DMS53 (cell line): ENCODE measurements around the gene ANKRD55.
"Not testable (repeated sequence)": the region's sequence is repeated elsewhere in the genome, so short reads cannot be mapped to it uniquely, and the experiment has no call there.

Experiments used
- DNase-seq: peaks from one replicate; lab custom pipeline; 2025; lab: John Stamatoyannopoulos, UW

ANKRD55 gene

GRCh38 chr5:56168066-56168478 is 65.1 kb downstream of the ANKRD55 start:
- no peak for DNase-seq

GRCh38 chr5:56167519-56167918 is 65.6 kb downstream of the ANKRD55 start:
- no peak for DNase-seq

- DNase-seq: no peak
Measured at GRCh38 chr5:56166671-56167385, 66.3 kb downstream of the ANKRD55 start.

- no peak for DNase-seq
Measured at GRCh38 chr5:56164376-56164775, 68.8 kb downstream of the ANKRD55 start.

- no peak for DNase-seq
Measured at GRCh38 chr5:56161927-56162326, 71.2 kb downstream of the ANKRD55 start.

GRCh38 chr5:56161439-56161823 is 71.7 kb downstream of the ANKRD55 start:
- no peak for DNase-seq

- no peak for DNase-seq
Measured at GRCh38 chr5:56160723-56161438, 72.2 kb downstream of the ANKRD55 start.

GRCh38 chr5:56159521-56159947 is 73.6 kb downstream of the ANKRD55 start:
- no peak for DNase-seq

- DNase-seq: no peak
Measured at GRCh38 chr5:56158331-56158960, 74.7 kb downstream of the ANKRD55 start.

- not testable (repeated sequence) for DNase-seq
Measured at GRCh38 chr5:56157191-56157621, 75.9 kb downstream of the ANKRD55 start.

GRCh38 chr5:56156585-56157190 is 76.4 kb downstream of the ANKRD55 start:
- DNase-seq: not testable (repeated sequence)

GRCh38 chr5:56155992-56156584 is 77.0 kb downstream of the ANKRD55 start:
- DNase-seq: no peak

- no peak for DNase-seq
Measured at GRCh38 chr5:56154732-56155484, 78.2 kb downstream of the ANKRD55 start.

GRCh38 chr5:56152437-56152836 is 80.7 kb downstream of the ANKRD55 start:
- DNase-seq: peak; percentile 48

GRCh38 chr5:56150756-56151155 is 82.4 kb downstream of the ANKRD55 start:
- DNase-seq: not testable (repeated sequence)

- peak; percentile 94 for DNase-seq
Measured at GRCh38 chr5:56148453-56148971, 84.6 kb downstream of the ANKRD55 start.

GRCh38 chr5:56147659-56148230 is 85.4 kb downstream of the ANKRD55 start:
- peak; percentile 54 for DNase-seq

GRCh38 chr5:56147106-56147505 is 86.0 kb downstream of the ANKRD55 start:
- DNase-seq: no peak

GRCh38 chr5:56146674-56147073 is 86.5 kb downstream of the ANKRD55 start:
- DNase-seq: no peak

- DNase-seq: no peak
Measured at GRCh38 chr5:56145511-56145910, 87.6 kb downstream of the ANKRD55 start.

GRCh38 chr5:56145106-56145505 is 88.0 kb downstream of the ANKRD55 start:
- no peak for DNase-seq
